Measurements from ENCODE around the gene THEMIS2. TPM values are rescaled to one million over a fixed set of nuclear protein-coding genes. Genes with fewer than 3 reads are reported as not detected.

Gene THEMIS2
- total and polyA plus RNA-seq, 2 of the 8 experiments (the other 6 are each of a cell fraction or from before 2014, with no cell fraction given): 12.4 to 28.0 TPM

DNA sequence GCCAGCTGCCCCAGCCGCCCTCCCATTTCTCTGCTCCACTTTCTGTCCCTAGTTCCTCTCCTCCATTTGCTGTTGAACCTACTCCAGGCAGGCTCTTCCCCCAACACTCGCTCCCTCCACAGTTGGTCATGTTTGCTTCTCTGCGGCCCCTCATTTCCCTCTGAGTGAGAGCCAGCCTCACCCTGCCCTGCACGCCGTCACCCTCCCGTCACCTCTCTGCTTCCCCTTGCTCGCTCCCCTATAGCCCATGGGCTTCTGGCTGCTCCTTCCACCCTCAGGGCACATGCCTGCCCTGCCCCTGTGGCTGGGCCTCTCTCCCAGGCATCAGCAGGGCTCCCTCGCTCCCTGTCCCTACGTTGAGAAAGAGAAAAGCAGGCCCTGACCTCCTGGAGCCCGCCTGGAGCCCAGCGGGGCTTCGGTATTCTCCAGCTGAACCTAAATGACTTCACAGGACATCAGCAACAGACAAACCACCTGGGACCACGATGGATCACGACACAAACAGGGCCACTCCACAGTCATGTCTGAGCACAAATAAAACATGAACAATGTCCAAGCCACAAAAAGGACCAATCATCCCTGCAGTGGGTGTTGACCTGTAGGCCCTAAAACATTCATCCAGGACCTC is 13.3 kb upstream of the THEMIS2 start:
- Histone ChIP-seq H3K79me2 (ENCODE audit: control insufficient read depth in 1 of 2, insufficient read depth in 2 of 2, low read length in 2 of 2) (no peaks in the 10 kb centered on the region), H3K9me3 (ENCODE audit: insufficient read depth in 2 of 2, low read depth in 1 of 2, low read length in 1 of 2) (no peaks in the 10 kb centered on the region), H3K4ac (replicated peaks; ENCODE audit: insufficient read length, low read depth, low read length) (no peak overlapping the region), H3K23ac (ENCODE audit: insufficient read length) (no peak overlapping the region), H3K18ac (ENCODE audit: extremely low read depth, low read length) (no peak overlapping the region), H2AK5ac (ENCODE audit: low read depth, low read length) (no peak overlapping the region), H2AFZ (ENCODE audit: low read length) (peak overlapping the region; percentile 34; the same call in 1 of the 2 replicates), H3K27me3 (replicated peaks in 1 of 4; ENCODE audit: control insufficient read depth in 3 of 4, extremely low read depth in 1 of 4, insufficient read depth in 3 of 4, low read length in 3 of 4) (no peaks in the 10 kb centered on the region), H3K4me1 (replicated peaks in 1 of 4; ENCODE audit: control insufficient read depth in 3 of 4, insufficient read depth in 4 of 4, low read length in 3 of 4) (no peaks in the 10 kb centered on the region; a peak in 1 of 7 replicates), H2BK12ac (ENCODE audit: low read depth, low read length) (0 out of 2 replicates have a peak overlapping the region, but pooled peaks have one; percentile 60), H2BK15ac (ENCODE audit: low read length) (peak overlapping the region; percentile 4; the same call in 1 of the 2 replicates), H3K23me2 (ENCODE audit: low read depth, low read length) (no peaks in the 10 kb centered on the region), H2BK20ac (ENCODE audit: low read length) (no peak overlapping the region), H3K56ac (replicated peaks; ENCODE audit: insufficient read length, low read depth, low read length) (no peak overlapping the region), H3K79me1 (ENCODE audit: low read depth, low read length) (no peaks in the 10 kb centered on the region), H4K8ac (ENCODE audit: extremely low read depth, insufficient read depth, low read length) (peak overlapping the region; percentile 65; the same call in 1 of the 2 replicates), H3K36me3 (ENCODE audit: control insufficient read depth in 2 of 4, insufficient read depth in 4 of 4, low read length in 3 of 4) (no peaks in the 10 kb centered on the region), H3K4me2 (ENCODE audit: insufficient read depth in 1 of 2, low read depth in 2 of 2, low read length in 2 of 2) (no peak overlapping the region), H4K5ac (ENCODE audit: insufficient read length, low read depth, low read length) (no peak overlapping the region), H3K14ac (ENCODE audit: insufficient read length) (no peak overlapping the region), H4K91ac (replicated peaks; ENCODE audit: insufficient read length, low read length) (no peak overlapping the region), H4K20me1 (replicated peaks in 1 of 2; ENCODE audit: control insufficient read depth in 1 of 2, insufficient read depth in 2 of 2, low read length in 2 of 2) (no peaks in the 10 kb centered on the region), H2BK5ac (ENCODE audit: low read depth, low read length) (no peak overlapping the region), H3K27ac (ENCODE audit: low read depth, low read length) (no peak overlapping the region), H3K4me3 (ENCODE audit: extremely low read depth in 1 of 4, insufficient read depth in 2 of 4, low read depth in 3 of 4, low read length in 4 of 4) (no peak overlapping the region), H3K9ac (replicated peaks in 1 of 4; ENCODE audit: extremely low read depth in 1 of 4, low read depth in 3 of 4, low read length in 3 of 4) (no peak overlapping the region), H2BK120ac (replicated peaks; ENCODE audit: low read depth, low read length) (no peak overlapping the region)
- FAIRE-seq: no peak
- no peak for DNase-seq (ENCODE audit: low read depth in 1 of 2, low spot score in 2 of 2)
- WGBS, 2 experiments (ENCODE audit: extremely low coverage in 1 of 2, insufficient coverage in 1 of 2, insufficient read length in 1 of 2, insufficient replicate concordance in 2 of 2, low coverage in 1 of 2, low lambda C conversion rate in 2 of 2, missing lambda C conversion rate in 1 of 2): 84% methylated on average over 14 of the region's 14 CpGs; no CpG with 5 or more reads in 1 of the 2 experiments
- ChIA-PET POLR2A (ENCODE audit: partially characterized antibody) (interaction anchor here (1.0 kb wide), 2 partner anchors 14 to 35 kb away, joined by 3 read pairs; partner anchors contain the start of gene THEMIS2), CTCF (ENCODE audit: partially characterized antibody) (interaction anchor here (1.0 to 3.1 kb wide), 12 partner anchors 8 to 289 kb away, joined by 3 to 18 read pairs (median 7); no protein-coding TSS in a partner anchor)
- TF ChIP-seq TEAD4 (IDR thresholded peaks at IDR 0.05; ENCODE audit: low read depth, low read length) (no peak), CHD1 (IDR thresholded peaks at IDR 0.05; ENCODE audit: low read depth, low read length) (no peak), SIRT6 (IDR thresholded peaks at IDR 0.05; ENCODE audit: low read length) (no peak), RXRA (IDR thresholded peaks at IDR 0.05; ENCODE audit: insufficient read depth, low read depth, low read length) (no peak), GABPA (IDR thresholded peaks at IDR 0.05; ENCODE audit: borderline replicate concordance, insufficient read depth, low read length) (no peak), PHF8 (conservative IDR thresholded peaks at IDR 0.05; ENCODE audit: low read depth, low read length) (no peak), EP300 (IDR thresholded peaks at IDR 0.05; ENCODE audit: borderline replicate concordance in 1 of 2, low read depth in 2 of 2, low read length in 2 of 2) (no peak), SAP30 (IDR thresholded peaks at IDR 0.05; ENCODE audit: insufficient read depth, insufficient replicate concordance, low read length) (no peak), TCF12 (IDR thresholded peaks at IDR 0.05; ENCODE audit: low read depth, low read length) (no peak), GTF2F1 (IDR thresholded peaks at IDR 0.05; ENCODE audit: borderline replicate concordance, low read depth, low read length) (no peak), SP2 (IDR thresholded peaks at IDR 0.05; ENCODE audit: low read length) (no peak), FOSL1 (IDR thresholded peaks at IDR 0.05; ENCODE audit: insufficient read depth, low read depth, low read length) (no peak), MAFK (IDR thresholded peaks at IDR 0.05; ENCODE audit: low read depth, low read length) (no peak)
